Skeletal muscle satellite cell (primary cell): Measurements from ENCODE around the gene CALML5.
"Not testable (repeated sequence)": the region's sequence is repeated elsewhere in the genome, so short reads cannot be mapped to it uniquely, and the experiment has no call there.

Source experiments
- H3K27me3 ChIP-seq: 2 replicates; pipeline ENCODE4 v1.7.0; 2013; ENCODE audit warnings: low read length; ENCODE audit not compliant: control insufficient read depth, insufficient read depth
- H3K36me3 ChIP-seq: 2 replicates; pipeline ENCODE4 v1.7.0; 2013; ENCODE audit warnings: mild to moderate bottlenecking, control low read depth, low read length; ENCODE audit not compliant: insufficient read depth
- H3K4me1 ChIP-seq: 2 replicates; pipeline ENCODE4 v1.7.0; 2013; ENCODE audit warnings: low read length; ENCODE audit not compliant: control insufficient read depth, insufficient read depth
- H3K4me2 ChIP-seq: 2 replicates; pipeline ENCODE4 v1.7.0; 2013; ENCODE audit warnings: mild to moderate bottlenecking, low read length
- H3K4me3 ChIP-seq: 2 replicates; pipeline ENCODE4 v1.7.0; 2013; ENCODE audit warnings: low read length
- H3K9ac ChIP-seq: 2 replicates; pipeline ENCODE4 v1.7.0; 2013; ENCODE audit warnings: mild to moderate bottlenecking, low read depth, low read length, moderate library complexity
- H3K9me3 ChIP-seq: replicated peaks from 2 replicates; pipeline ENCODE4 v1.7.0; 2013; ENCODE audit warnings: mild to moderate bottlenecking, control low read depth, low read length

CALML5 gene

GRCh38 chr10:5474642-5475041 is 24.7 kb downstream of the CALML5 start:
- not testable (repeated sequence) for H3K9ac ChIP-seq, H3K27me3 ChIP-seq, H3K9me3 ChIP-seq, H3K4me3 ChIP-seq, H3K36me3 ChIP-seq, H3K4me2 ChIP-seq
- H3K4me1 ChIP-seq = peaks cover 18% of the 10 kb centered on the region

- no peak overlapping the region for H3K9ac ChIP-seq
- H3K27me3 ChIP-seq = no peaks in the 10 kb centered on the region
- H3K4me1 ChIP-seq = peaks cover 9% of the 10 kb centered on the region
- H3K9me3 ChIP-seq = no peaks in the 10 kb centered on the region
- no peak overlapping the region for H3K4me2 ChIP-seq
- H3K4me3 ChIP-seq = no peak overlapping the region
- H3K36me3 ChIP-seq = no peaks in the 10 kb centered on the region
Observed at GRCh38 chr10:5470062-5470751, 29.2 kb downstream of the CALML5 start.

GRCh38 chr10:5469353-5470061 is 29.9 kb downstream of the CALML5 start:
- Histone ChIP-seq H3K36me3 (no peaks in the 10 kb centered on the region), H3K4me2 (no peak overlapping the region), H3K4me3 (no peak overlapping the region), H3K9ac (no peak overlapping the region), H3K4me1 (peaks cover 3% of the 10 kb centered on the region), H3K9me3 (no peaks in the 10 kb centered on the region), H3K27me3 (no peaks in the 10 kb centered on the region)

GRCh38 chr10:5468262-5469106 is 30.9 kb downstream of the CALML5 start:
- Histone ChIP-seq H3K9ac (no peak overlapping the region), H3K27me3 (no peaks in the 10 kb centered on the region), H3K36me3 (no peaks in the 10 kb centered on the region), H3K9me3 (no peaks in the 10 kb centered on the region), H3K4me3 (no peak overlapping the region), H3K4me2 (no peak overlapping the region), H3K4me1 (peaks cover 3% of the 10 kb centered on the region)

- H3K36me3 ChIP-seq = no peaks in the 10 kb centered on the region
- no peaks in the 10 kb centered on the region for H3K27me3 ChIP-seq
- H3K4me2 ChIP-seq = no peak overlapping the region
- no peaks in the 10 kb centered on the region for H3K9me3 ChIP-seq
- H3K4me1 ChIP-seq = peaks cover 3% of the 10 kb centered on the region
- no peak overlapping the region for H3K9ac ChIP-seq
- no peak overlapping the region for H3K4me3 ChIP-seq
Observed at GRCh38 chr10:5467634-5468255, 31.6 kb downstream of the CALML5 start.

- Histone ChIP-seq H3K4me2 (no peak overlapping the region), H3K9ac (no peak overlapping the region)
Observed at GRCh38 chr10:5467207-5467535, 32.2 kb downstream of the CALML5 start.

GRCh38 chr10:5466451-5467206 is 32.7 kb downstream of the CALML5 start:
- peaks cover 14% of the 10 kb centered on the region for H3K4me1 ChIP-seq
- no peak overlapping the region for H3K9ac ChIP-seq
- no peak overlapping the region for H3K4me3 ChIP-seq
- no peaks in the 10 kb centered on the region for H3K36me3 ChIP-seq
- no peaks in the 10 kb centered on the region for H3K27me3 ChIP-seq
- no peak overlapping the region for H3K4me2 ChIP-seq
- H3K9me3 ChIP-seq = no peaks in the 10 kb centered on the region

More at GRCh38 chr10:5467207-5467535, 32.2 kb downstream of the CALML5 start:
- Histone ChIP-seq H3K36me3 (no peaks in the 10 kb centered on the region), H3K4me1 (peaks cover 8% of the 10 kb centered on the region), H3K27me3 (no peaks in the 10 kb centered on the region), H3K9me3 (no peaks in the 10 kb centered on the region), H3K4me3 (no peak overlapping the region)

GRCh38 chr10:5465976-5466450 is 33.4 kb downstream of the CALML5 start:
- Histone ChIP-seq H3K9ac (no peak overlapping the region), H3K36me3 (no peaks in the 10 kb centered on the region), H3K27me3 (no peaks in the 10 kb centered on the region), H3K4me1 (peaks cover 18% of the 10 kb centered on the region), H3K9me3 (no peaks in the 10 kb centered on the region), H3K4me2 (no peak overlapping the region), H3K4me3 (no peak overlapping the region)

- Histone ChIP-seq H3K9me3 (no peaks in the 10 kb centered on the region), H3K4me1 (peaks cover 18% of the 10 kb centered on the region), H3K4me2 (no peak overlapping the region), H3K4me3 (no peak overlapping the region), H3K36me3 (peaks cover 8% of the 10 kb centered on the region), H3K9ac (no peak overlapping the region), H3K27me3 (no peaks in the 10 kb centered on the region)
Observed at GRCh38 chr10:5464546-5464945, 34.8 kb downstream of the CALML5 start.

GRCh38 chr10:5462841-5463293 is 36.5 kb downstream of the CALML5 start:
- Histone ChIP-seq H3K4me2 (no peak overlapping the region), H3K36me3 (peaks cover 24% of the 10 kb centered on the region), H3K4me3 (no peak overlapping the region), H3K9ac (no peak overlapping the region), H3K4me1 (peaks cover 18% of the 10 kb centered on the region), H3K9me3 (no peaks in the 10 kb centered on the region), H3K27me3 (no peaks in the 10 kb centered on the region)
